Uterus (tissue), 4 donors: ENCODE measurements around the gene XRN1. TPM values are rescaled to one million over a fixed set of nuclear protein-coding genes. Genes with fewer than 3 reads are reported as not detected.
A peak's percentile ranks its signal among the peaks of the same experiment; 100 is the strongest.
"Not testable (repeated sequence)": the region's sequence is repeated elsewhere in the genome, so short reads cannot be mapped to it uniquely, and the experiment has no call there.

Source experiments
- DNase-seq, 2 donors: peaks; one replicate each; pipeline ENCODE4 v3.0.0-alpha.2; 2019 to 2020
- H3K27ac ChIP-seq, 2 donors: fragments of 200-600 bp; sonication (generic); 1 replicate in 1 of 2; 2 replicates in 1 of 2; pipeline ENCODE4 v1.5.1; 2016 to 2018
- H3K27me3 ChIP-seq, 2 donors: fragments of 200-600 bp; sonication (generic); one replicate each; pipeline ENCODE4 v1.5.1; 2018 to 2019; ENCODE audit warnings: control low read depth in 1 of 2
- H3K36me3 ChIP-seq, 2 donors: fragments of 200-600 bp; sonication (generic); one replicate each; pipeline ENCODE4 v1.5.1; 2019; ENCODE audit warnings: control low read depth in 1 of 2
- H3K4me1 ChIP-seq, 2 donors: fragments of 200-600 bp; sonication (generic); one replicate each; pipeline ENCODE4 v1.5.1; 2018 to 2019; ENCODE audit warnings: control low read depth in 1 of 2
- H3K4me3 ChIP-seq, 2 donors: fragments of 200-600 bp; sonication (generic); 1 replicate in 1 of 2; 2 replicates in 1 of 2; pipeline ENCODE4 v1.5.1; 2018 to 2019; ENCODE audit warnings: mild to moderate bottlenecking in 1 of 2
- H3K9me3 ChIP-seq, 2 donors: fragments of 200-600 bp; sonication (generic); one replicate each; pipeline ENCODE4 v1.5.1; 2019; ENCODE audit warnings: control low read depth in 1 of 2
- POLR2A ChIP-seq, 2 donors: fragments of 450-650 bp; IDR thresholded peaks; one replicate each; pipeline ENCODE4 v1.6.1; 2016; ENCODE audit warnings: antibody characterized with exemption in 2 of 2, mild to moderate bottlenecking in 1 of 2, moderate library complexity in 1 of 2
- intact Hi-C: fragments of 100-400 bp; cut with DNase I; formaldehyde crosslinking; loops from one replicate; pipeline ENCODE4 v1.15.1; 2023; ENCODE audit warnings: low total_unique reads
- total RNA-seq, 4 donors: library from RNA; depleted of rRNA in 3 of 4; stranded (reverse); fragments of >200 nt in 3 of 4; gene quantifications; one replicate each; pipeline versions ENCODE4 v1.1.0 to v1.2.4, GENCODE V29; 2014 to 2023
- TF ChIP-seq, protein P1 (sequence below), 4 experiments: fragments of 200-600 bp in 2 of 4; fragments of 450-650 bp in 2 of 4; sonication (generic) in 2 of 4; IDR thresholded peaks; one replicate each; pipeline ENCODE4 v1.5.1; 2016 to 2019; ENCODE audit warnings: antibody characterized with exemption in 4 of 4, mild to moderate bottlenecking in 2 of 4, moderate library complexity in 1 of 4
- donor health status: DM: yes; HTN: yes; CAD: no.

The XRN1 gene
- total RNA-seq, 4 donors from 2014 or later, result 24.6 to 95.3 (median 59.4) TPM

DNA sequence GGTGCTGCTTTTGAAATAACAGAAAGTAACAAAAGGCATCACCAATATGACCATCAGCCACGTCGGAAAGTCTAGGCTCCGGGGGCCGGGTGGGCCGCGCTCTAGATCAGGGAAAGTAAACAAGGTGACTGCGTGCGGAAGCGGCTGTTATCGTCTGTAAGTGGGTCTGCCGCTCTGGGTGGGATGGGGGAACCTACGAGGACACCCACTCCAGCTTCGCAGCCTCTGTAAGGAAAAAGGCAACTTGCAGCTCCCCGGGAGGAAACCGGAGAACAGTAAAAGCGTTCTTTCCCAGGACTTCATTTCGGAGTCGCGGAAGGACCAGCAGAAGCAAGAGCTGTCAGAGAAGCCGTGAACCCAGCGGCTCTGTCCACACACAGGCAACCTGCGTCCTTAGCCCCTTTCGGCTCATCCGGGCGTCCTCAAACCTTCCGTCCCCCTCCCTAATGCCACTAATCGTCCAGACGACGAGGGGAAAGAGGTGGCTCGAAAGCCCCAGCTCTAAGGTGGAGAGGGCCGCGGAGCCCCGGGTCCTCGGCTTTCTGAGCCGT lies 461 bp downstream of the XRN1 start:
- Histone ChIP-seq H3K27ac (peak overlapping the region; percentile 93 to 98), H3K9me3 (no peaks in the 10 kb centered on the region), H3K4me3 (peak overlapping the region; percentile 87 to 94), H3K36me3 (no peaks in the 10 kb centered on the region), H3K27me3 (no peaks in the 10 kb centered on the region), H3K4me1 (peaks cover 0 to 3% of the 10 kb centered on the region in 2 donors)
- TF ChIP-seq POLR2A (IDR thresholded peaks at IDR 0.05), result no peak
- TF ChIP-seq, protein P1, sequence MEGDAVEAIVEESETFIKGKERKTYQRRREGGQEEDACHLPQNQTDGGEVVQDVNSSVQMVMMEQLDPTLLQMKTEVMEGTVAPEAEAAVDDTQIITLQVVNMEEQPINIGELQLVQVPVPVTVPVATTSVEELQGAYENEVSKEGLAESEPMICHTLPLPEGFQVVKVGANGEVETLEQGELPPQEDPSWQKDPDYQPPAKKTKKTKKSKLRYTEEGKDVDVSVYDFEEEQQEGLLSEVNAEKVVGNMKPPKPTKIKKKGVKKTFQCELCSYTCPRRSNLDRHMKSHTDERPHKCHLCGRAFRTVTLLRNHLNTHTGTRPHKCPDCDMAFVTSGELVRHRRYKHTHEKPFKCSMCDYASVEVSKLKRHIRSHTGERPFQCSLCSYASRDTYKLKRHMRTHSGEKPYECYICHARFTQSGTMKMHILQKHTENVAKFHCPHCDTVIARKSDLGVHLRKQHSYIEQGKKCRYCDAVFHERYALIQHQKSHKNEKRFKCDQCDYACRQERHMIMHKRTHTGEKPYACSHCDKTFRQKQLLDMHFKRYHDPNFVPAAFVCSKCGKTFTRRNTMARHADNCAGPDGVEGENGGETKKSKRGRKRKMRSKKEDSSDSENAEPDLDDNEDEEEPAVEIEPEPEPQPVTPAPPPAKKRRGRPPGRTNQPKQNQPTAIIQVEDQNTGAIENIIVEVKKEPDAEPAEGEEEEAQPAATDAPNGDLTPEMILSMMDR (IDR thresholded peaks at IDR 0.05), result no peak
- DNase-seq, result no peak
- intact Hi-C loops, result no loop called here

DNA sequence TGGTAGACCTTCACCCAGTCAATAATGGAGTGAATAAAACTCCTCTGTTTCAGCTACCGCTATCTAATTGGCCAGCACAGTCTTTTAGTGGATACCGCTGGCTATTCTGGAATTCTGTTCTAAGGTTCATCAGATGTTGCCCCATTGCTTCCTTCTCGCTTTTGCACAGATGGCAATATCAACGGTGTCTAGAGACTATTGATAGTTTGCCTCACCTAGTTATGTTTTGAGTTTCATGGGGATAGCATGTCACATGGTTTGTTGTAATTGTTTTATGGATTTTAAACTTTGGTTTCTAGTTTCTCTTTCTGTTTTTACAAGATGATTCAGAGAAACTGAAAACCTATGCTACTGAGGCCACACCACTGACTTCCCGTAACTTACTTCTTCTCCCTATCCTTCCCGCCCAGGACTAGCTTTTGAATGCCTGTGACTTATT lies 2.0 kb downstream of the XRN1 start:
- DNase-seq, result no peak
- H3K9me3 ChIP-seq, result no peaks in the 10 kb centered on the region
- intact Hi-C loops, result no loop called here
- H3K27ac ChIP-seq, result no peak overlapping the region
- no peaks in the 10 kb centered on the region for H3K27me3 ChIP-seq
- TF ChIP-seq, protein P1 (IDR thresholded peaks at IDR 0.05), result no peak
- no peak for TF ChIP-seq POLR2A (IDR thresholded peaks at IDR 0.05)
- H3K36me3 ChIP-seq, result no peaks in the 10 kb centered on the region
- H3K4me3 ChIP-seq, result peak overlapping the region in 1 of 2 donors; percentile 87
- peaks cover 0 to 3% of the 10 kb centered on the region in 2 donors for H3K4me1 ChIP-seq

DNA sequence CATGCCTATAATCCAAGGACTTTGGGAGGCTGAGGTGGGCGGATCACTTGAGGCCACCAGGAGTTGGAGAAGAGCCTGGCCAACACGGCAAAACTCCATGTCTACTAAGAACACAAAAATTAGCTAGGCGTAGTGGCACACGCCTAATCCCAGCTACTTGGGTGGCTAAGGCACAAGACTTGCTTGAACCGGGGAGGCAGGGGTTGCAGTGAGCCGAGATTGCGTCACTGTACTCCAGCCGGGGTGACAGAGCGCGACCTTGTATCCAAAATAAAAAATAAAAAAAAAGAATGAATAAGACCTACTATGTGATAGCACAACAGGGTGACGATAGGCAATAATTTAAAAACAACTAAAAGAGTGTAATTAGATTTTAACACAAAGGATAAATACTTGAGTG lies 3.5 kb downstream of the XRN1 start:
- TF ChIP-seq POLR2A (IDR thresholded peaks at IDR 0.05), result no peak
- TF ChIP-seq, protein P1 (IDR thresholded peaks at IDR 0.05), result no peak
- Histone ChIP-seq H3K9me3 (no peaks in the 10 kb centered on the region), H3K4me3 (no peak overlapping the region), H3K27ac (no peak overlapping the region), H3K27me3 (no peaks in the 10 kb centered on the region), H3K36me3 (no peaks in the 10 kb centered on the region), H3K4me1 (peaks cover 0 to 3% of the 10 kb centered on the region in 2 donors)
- intact Hi-C loops, result no loop called here
- DNase-seq, result no peak

DNA sequence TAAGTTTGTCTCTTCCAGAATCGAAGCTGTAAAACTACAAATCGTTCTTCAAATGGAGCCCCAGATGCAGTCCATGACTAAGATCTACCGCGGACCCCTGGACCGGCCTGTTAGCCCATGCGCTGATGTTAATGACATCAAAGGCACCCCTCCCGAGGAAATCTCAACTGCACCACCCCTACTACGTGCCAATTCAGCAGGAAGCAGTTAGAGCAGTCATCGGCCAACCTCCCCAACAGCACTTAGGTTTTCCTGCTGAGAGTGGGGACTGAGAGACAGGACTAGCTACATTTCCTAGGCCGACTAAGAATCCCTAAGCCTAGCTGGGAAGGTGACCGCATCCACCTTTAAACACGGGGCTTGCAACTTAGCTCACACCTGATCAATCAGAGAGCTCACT lies 4.8 kb downstream of the XRN1 start:
- H3K4me3 ChIP-seq, H3K36me3 ChIP-seq, H3K27me3 ChIP-seq, H3K4me1 ChIP-seq, DNase-seq, H3K9me3 ChIP-seq, H3K27ac ChIP-seq, intact Hi-C loops: not testable (repeated sequence)

DNA sequence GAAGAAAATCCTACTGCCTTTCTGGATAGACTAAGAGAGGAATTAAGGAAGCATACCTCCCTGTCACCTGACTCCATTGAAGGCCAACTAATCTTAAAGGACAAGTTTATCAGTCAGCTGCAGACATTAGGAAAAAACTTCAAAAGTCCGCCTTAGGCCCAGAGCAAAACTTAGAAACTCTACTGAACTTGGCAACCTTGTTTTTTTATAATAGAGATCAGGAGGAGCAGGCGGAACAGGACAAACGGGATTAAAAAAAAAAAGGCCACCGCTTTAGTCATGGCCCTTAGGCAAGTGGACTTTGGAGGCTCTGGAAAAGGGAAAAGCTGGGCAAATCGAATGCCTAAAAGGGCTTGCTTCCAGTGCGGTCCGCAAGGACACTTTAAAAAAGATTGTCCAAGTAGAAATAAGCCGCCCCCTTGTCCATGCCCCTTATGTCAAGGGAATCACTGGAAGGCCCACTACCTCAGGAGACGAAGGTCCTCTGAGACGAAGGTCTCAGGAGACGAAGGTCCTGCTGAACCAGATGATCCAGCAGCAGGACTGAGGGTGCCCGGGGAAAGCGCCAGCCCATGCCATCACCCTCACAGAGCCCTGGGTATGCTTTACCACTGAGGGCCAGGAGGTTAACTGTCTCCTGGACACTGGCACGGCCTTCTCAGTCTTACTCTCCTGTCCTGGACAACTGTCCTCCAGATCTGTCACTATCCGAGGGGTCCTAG lies 8.2 kb downstream of the XRN1 start:
- H3K9me3 ChIP-seq, H3K27ac ChIP-seq, H3K27me3 ChIP-seq, H3K36me3 ChIP-seq, DNase-seq, H3K4me1 ChIP-seq, H3K4me3 ChIP-seq, intact Hi-C loops: not testable (repeated sequence)

DNA sequence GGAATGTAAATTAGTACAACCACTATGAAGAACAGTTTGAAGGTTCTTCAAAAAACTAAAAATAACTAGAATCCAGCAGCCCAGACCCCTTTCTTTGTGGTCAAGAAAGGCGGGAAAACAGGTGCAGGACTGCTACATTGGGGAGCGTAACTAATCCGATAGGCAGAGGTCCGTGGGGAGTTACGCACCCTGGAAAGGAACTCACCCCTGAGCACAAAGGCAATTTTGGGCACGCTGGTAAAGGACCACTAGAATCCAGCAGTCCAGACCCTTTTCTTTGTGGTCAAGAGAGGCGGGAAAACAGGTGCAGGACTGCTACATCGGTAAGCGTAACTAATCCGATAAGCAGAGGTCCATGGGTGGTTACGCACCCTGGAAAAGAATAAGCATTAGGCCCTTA lies 9.7 kb downstream of the XRN1 start:
- intact Hi-C loops, H3K27me3 ChIP-seq, H3K9me3 ChIP-seq, H3K36me3 ChIP-seq, DNase-seq, H3K4me3 ChIP-seq, H3K27ac ChIP-seq, H3K4me1 ChIP-seq: not testable (repeated sequence)
